GM18517 (cell line): ENCODE measurements around the gene GALE.
"Not testable (repeated sequence)": the region's sequence is repeated elsewhere in the genome, so short reads cannot be mapped to it uniquely, and the experiment has no call there.

Experiments
- ATAC-seq: cut with Tn5 transposase; IDR thresholded peaks from one replicate; pipeline ENCODE4 v1.9.1; 2021; ENCODE audit warnings: mild to moderate bottlenecking, moderate library complexity; ENCODE audit not compliant: unreplicated experiment

GALE gene

GRCh38 chr1:23793018-23793781 is 7.4 kb downstream of the GALE start:
- no peak for ATAC-seq

- no peak for ATAC-seq
These were observed 8.2 kb downstream of the GALE start for GRCh38 chr1:23792151-23792945.

- no peak for ATAC-seq
These were observed 9.0 kb downstream of the GALE start for GRCh38 chr1:23791516-23792047.

DNA sequence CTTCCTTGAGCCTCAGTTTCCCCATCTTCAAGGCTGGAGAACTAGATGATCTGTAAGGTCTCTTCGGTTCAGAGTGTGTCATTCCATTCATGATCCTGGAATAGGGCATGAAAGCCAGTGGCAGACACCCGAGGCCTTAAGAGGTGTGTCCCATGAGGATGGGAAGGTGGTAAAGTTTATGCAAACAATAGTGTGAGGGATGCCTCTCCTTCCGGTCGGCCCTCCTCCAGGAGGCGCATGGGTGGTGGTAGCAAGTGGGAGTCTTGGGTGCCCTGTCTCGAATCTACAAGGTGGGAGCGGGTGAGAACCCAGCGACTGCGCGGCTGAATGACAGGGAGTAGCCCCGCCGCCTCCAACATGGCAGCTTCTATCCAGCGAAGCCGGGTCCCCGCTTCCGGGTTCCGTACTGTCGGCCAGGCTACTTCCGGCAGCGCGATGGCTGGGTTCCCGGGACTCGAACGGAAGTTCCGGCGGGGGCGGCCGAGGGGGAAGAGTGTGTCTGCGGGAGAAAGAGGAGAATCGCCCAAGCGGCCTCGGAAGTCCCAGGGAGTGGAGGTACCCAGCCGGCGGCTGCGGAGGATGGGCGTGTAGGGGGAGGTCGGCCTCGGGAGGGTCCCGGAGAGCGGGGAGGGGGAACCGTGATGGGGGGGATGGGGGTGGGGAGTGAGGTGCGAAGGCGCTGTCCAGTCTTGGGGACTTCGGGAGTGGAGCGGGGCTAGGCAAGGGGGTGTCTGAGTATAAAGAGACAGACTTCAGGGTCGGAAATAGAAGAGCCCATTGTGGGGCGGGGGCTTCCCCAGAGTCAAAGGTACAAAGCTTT is 9.6 kb downstream of the GALE start, which contains the start of gene LYPLA2:
TSS of gene LYPLA2 (plus strand) at position 450 of the 820 bp plus-strand sequence. CDS start 1,538 bp downstream, outside the sequence.
- peak; percentile 60 for ATAC-seq

DNA sequence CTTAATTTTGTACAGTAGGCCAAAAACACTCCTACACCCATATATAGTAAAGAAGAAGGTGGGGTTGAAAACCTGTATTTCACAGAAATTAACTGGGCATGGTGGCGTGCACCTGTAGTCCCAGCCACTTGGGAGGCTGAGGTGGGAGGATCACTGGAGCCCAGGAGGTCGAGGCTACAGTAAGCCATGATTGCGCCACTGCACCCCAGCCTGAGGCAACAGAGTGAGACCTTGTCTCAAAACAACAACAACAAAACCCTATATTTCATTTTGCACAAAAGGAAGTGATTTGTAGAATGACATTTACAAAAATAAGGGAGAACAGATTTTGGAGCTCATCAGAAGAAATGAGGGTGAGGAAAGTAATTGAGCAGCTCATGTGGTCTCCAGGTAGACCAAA is 11.9 kb downstream of the GALE start:
- no peak for ATAC-seq

GRCh38 chr1:23787701-23788100 is 12.9 kb downstream of the GALE start:
- no peak for ATAC-seq

- no peak for ATAC-seq
These were observed 15.7 kb downstream of the GALE start for GRCh38 chr1:23784846-23785245.

GRCh38 chr1:23783141-23783540 is 17.4 kb downstream of the GALE start:
- not testable (repeated sequence) for ATAC-seq

GRCh38 chr1:23779826-23780371 is 20.7 kb downstream of the GALE start:
- no peak for ATAC-seq

- peak; percentile 58 for ATAC-seq
These were observed 22.4 kb downstream of the GALE start, which contains the start of gene PITHD1 for GRCh38 chr1:23777979-23778814. PITHD1 (plus strand) TSS chr1:23778418; CDS start chr1:23778516, 98 bp downstream.

DNA sequence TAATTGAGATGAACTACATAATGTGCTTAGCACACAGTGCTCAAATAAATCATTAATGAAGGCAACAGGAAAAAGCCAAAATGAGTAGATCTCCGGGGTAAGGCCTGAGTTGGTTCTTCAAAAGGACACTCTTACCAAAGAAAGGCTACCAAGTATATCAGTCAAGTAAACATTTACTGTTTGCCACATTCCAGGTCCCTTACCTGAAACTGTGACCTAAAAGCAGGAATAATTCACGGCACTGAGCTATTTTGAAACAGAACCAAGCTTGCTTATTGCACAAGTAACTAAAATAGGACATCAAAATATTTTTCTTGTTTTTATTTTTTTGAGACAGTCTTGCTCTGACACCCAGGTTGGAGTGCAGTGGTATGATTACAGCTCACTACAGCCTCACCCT is 24.3 kb downstream of the GALE start:
- no peak for ATAC-seq

DNA sequence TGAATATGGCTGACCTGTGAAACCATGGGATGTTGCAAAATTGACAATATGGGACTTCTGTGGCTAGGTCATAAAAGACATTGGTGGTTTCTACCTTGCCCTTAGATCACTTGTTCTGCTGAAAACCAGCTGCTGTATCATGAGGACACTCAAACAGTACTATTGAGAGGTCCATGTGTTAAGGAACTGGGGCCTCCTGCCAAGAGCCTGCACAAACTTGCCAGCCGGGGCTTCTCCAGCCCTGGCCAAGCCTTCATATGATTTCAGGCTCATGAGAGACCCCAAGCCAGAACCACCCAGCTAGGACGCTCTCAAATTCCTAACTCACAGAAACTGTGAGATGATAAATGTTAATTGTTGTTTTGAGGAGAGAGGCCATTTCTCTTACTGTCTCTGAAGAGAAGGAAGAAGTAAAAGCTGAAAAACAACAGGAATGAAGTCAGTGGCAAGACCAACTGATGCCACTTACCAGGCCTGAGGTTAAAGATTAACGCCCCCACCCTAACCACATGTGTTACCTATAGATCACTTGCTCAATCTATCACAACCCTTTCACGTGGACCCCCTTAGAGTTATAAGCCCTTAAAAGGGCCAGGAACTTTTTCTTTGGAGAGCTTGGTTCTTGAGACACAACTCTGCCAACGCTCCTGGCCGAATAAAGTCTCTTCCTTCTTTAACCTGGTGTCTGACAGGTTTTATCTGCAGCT is 26.2 kb downstream of the GALE start:
- ATAC-seq: no peak

DNA sequence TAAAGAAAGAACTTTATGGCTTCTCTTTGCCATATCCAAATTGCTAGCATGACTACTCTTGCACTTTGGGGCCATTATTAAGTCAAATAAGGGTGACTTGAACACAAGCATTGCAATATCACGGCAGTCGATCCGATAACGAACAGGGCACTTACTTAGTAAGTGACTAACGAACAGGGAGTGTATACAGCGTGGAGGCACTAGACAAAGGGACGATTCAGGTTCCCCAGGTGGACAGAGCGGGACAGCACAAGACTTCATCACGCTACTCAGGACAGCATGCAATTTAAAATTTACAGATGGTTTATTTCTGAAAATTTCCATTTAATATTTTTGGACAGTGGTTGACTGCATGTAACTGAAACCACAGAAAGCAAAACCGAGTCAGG is 27.7 kb downstream of the GALE start:
- ATAC-seq: no peak

DNA sequence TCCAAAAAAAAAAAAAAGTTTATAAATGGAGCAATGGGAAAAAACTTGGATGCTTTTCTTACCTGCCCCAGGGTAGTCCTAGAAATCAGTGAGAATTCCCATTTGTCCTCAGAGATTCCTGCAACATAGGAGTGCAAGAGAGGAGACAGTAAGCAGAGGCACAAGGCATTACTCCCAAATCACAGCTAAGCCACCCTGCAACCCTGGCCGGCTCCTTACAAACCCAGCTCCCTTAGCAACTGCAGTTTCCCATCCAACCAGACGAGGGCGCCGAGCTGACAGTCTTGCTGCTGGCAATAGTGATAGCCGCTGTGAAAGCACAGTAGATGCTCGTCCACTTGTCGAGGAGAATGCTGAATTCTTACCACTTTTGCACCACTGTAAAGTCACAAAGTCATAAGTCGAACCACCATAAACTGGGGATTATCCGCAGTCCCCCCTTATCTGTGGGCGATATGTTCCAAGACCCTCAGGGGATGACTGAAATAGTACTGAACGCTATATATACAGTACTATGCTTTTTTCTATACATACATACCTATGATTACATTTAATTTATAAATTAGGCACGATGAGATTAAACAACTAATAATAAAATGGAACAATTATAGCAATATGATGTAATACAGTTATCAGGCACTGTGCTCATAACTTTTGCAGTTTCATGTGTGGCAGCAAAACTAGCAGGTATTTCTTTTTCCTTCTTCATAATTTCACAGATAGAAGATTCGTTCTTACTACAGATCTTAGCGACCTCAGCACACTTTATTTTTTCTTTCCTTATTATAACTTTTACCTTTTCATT is 28.3 kb downstream of the GALE start:
- ATAC-seq: peak; percentile 60

DNA sequence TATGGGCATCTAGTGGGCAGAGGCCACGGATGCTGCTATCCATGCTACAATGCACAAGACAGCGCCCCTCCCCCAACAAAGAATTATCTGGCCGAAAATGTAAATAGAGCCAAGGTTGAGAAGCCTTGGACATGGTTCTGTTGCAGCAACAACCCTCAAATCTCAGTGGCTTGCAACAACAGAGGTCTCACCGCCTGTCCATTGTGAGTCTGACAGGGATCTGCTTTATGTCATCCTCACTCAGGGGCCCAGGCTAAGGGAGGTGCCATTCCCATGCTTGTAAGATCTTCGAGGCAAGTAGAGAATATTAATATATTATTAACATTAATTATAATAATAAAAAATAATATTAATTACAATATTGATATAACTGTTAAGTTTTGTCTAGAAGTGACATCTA is 31.8 kb downstream of the GALE start:
- no peak for ATAC-seq

DNA sequence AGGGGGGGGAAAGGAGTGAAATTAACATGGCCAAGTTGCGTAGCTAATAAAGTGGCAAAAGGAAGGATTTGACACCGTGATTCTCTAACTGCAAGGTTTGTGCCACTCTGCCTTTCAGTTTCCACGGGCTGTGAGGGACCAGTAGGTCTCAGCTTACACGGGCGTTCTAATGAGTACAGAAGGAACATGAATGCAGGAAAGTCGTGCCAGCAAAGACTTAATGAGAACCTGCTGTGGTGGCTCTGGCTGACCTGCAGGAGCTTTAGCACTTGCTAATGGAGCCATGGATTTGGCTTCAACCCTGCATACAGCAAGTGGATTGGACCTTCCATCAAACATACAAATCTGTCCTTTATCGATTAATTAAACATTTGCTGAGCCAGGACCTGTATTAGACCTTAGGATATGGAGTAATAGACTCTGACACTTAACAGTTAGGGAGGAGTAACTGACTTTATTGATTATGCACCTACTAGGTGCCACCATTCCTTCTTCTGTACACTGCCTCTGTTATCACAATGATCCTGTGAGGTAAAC is 37.4 kb downstream of the GALE start:
- no peak for ATAC-seq

- no peak for ATAC-seq
These were observed 41.3 kb downstream of the GALE start for GRCh38 chr1:23759277-23759676.

DNA sequence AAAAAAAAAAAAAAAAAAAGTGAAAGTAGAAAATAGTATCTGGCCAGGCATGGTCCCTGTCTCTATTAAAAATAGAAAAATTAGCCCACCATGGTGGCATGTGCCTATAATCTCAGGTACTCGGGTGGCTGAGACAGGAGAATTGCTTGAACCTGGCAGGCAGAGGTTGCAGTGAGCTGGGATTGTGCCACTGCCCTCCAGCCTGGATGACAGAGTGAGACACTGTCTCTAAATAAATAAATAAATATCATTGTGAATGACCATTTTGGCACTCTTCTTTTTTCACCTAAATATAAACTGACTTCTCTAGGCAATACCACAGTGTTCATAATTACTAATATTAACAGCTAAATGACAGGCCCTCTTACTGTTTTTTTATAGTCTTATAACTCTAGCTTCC is 42.7 kb downstream of the GALE start:
- no peak for ATAC-seq
